K562 (cell line): Measurements from ENCODE around the gene DNAH17. TPM values are rescaled to one million over a fixed set of nuclear protein-coding genes. Genes with fewer than 3 reads are reported as not detected.
A peak's percentile ranks its signal among the peaks of the same experiment; 100 is the strongest.

Experiments used
- ATF1 ChIP-seq, 2 experiments: fragments of 450-650 bp in 1 of 2; IDR thresholded peaks; 2 replicates each; pipeline ENCODE4 v1.6.1; 2016; ENCODE audit warnings: missing compliant biosample characterization in 1 of 2, missing genetic modification characterization in 1 of 2
- ATF7 ChIP-seq: fragments of 450-650 bp; IDR thresholded peaks from 2 replicates; pipeline ENCODE4 v1.7.1; 2014; ENCODE audit warnings: mild to moderate bottlenecking, moderate library complexity
- CEBPG ChIP-seq, 3 experiments: fragments of 200-800 bp in 1 of 3; sonication (Bioruptor generic) in 1 of 3; sonication (generic) in 1 of 3; formaldehyde crosslinking in 1 of 3; IDR thresholded peaks in 2 of 3; conservative IDR thresholded peaks in 1 of 3; 2 replicates each; pipeline versions ENCODE4 v1.6.1 to v1.8.0; 2016 to 2022; ENCODE audit warnings: missing compliant biosample characterization in 2 of 3, missing genetic modification characterization in 2 of 3, mild to moderate bottlenecking in 1 of 3, missing genetic modification reagents in 1 of 3
- JUN ChIP-seq, 2 experiments: sonication (generic) in 1 of 2; formaldehyde crosslinking in 1 of 2; IDR thresholded peaks; 2 replicates each; pipeline versions ENCODE4 v1.6.1 to v1.8.0; 2012 to 2022; ENCODE audit warnings: borderline replicate concordance in 2 of 2, mild to moderate bottlenecking in 2 of 2, improper control_type of control experiment in 1 of 2, low read depth in 1 of 2, low read length in 1 of 2, missing genetic modification reagents in 1 of 2
- JUND ChIP-seq, 2 experiments: IDR thresholded peaks; 2 replicates in 1 of 2; 3 replicates in 1 of 2; pipeline ENCODE4 v1.6.1; 2011; ENCODE audit warnings: borderline replicate concordance in 2 of 2, low read depth in 2 of 2, low read length in 2 of 2, improper control_type of control experiment in 1 of 2, missing biosample characterization in 1 of 2, missing genetic modification characterization in 1 of 2, missing genetic modification reagents in 1 of 2
- KDM1A ChIP-seq, 2 experiments: fragments of 450-650 bp; IDR thresholded peaks; 2 replicates each; pipeline ENCODE4 v1.6.1; 2016; ENCODE audit warnings: mild to moderate bottlenecking in 2 of 2
- L3MBTL2 ChIP-seq: fragments of 450-650 bp; IDR thresholded peaks from 2 replicates; pipeline ENCODE4 v1.6.1; 2016; ENCODE audit warnings: mild to moderate bottlenecking, moderate library complexity
- MCM3 ChIP-seq: fragments of 450-650 bp; IDR thresholded peaks from 2 replicates; pipeline ENCODE4 v1.6.1; 2016
- NFIC ChIP-seq: fragments of 450-650 bp; IDR thresholded peaks from 2 replicates; pipeline ENCODE4 v1.6.1; 2017; ENCODE audit warnings: mild to moderate bottlenecking, inconsistent platforms
- POLR2H ChIP-seq: IDR thresholded peaks from 2 replicates; pipeline ENCODE4 v1.6.1; 2016; ENCODE audit warnings: missing genetic modification characterization, low read depth, mild to moderate bottlenecking, control low read depth, missing compliant biosample characterization, moderate library complexity
- POU5F1 ChIP-seq: fragments of 150-350 bp; IDR thresholded peaks from 2 replicates; pipeline ENCODE4 v1.6.1; 2014; ENCODE audit warnings: borderline replicate concordance, low read length, low read depth, mild to moderate bottlenecking; ENCODE audit not compliant: partially characterized antibody
- STAT5B ChIP-seq: fragments of 250-450 bp; sonication (Bioruptor Pico); IDR thresholded peaks from 2 replicates; pipeline ENCODE4 v1.8.0; 2021; ENCODE audit warnings: mild to moderate bottlenecking, inconsistent platforms
- TRIM24 ChIP-seq, 2 experiments: fragments of 450-650 bp; IDR thresholded peaks; 2 replicates each; pipeline ENCODE4 v1.6.1; 2016
- ZNF586 ChIP-seq: fragments of 450-650 bp; formaldehyde crosslinking; conservative IDR thresholded peaks from 2 replicates; pipeline ENCODE4 v1.4.0; 2020; ENCODE audit warnings: mild to moderate bottlenecking, moderate library complexity
- polyA plus RNA-seq, 8 experiments: library from polyadenylated mRNA; depleted of rRNA in 4 of 8; stranded (reverse) in 5 of 8; unstranded in 3 of 8; fragments of >200 nt; fragmentation: Nextera tagmentation in 2 of 8; fragmentation: Illumina TruSeq in 1 of 8; extraction: Ambion mirVana in 2 of 8; extraction: Trizol in 1 of 8; gene quantifications; 2 replicates each; pipeline versions ENCODE4 v1.2.1 to v1.2.3, GENCODE V29; 2011 to 2014; ENCODE audit warnings: inconsistent platforms in 1 of 8, missing spikeins in 1 of 8
- total RNA-seq, 7 experiments: library from RNA; depleted of rRNA in 6 of 7; stranded (reverse); fragments of >200 nt in 6 of 7; fragmentation: Illumina TruSeq in 2 of 7; extraction: Trizol in 2 of 7; gene quantifications; 2 replicates each; pipeline versions ENCODE4 v1.2.1 to v1.2.3, GENCODE V29; 2011 to 2021; ENCODE audit warnings: low replicate concordance in 1 of 7
- TF ChIP-seq, protein P1 (sequence below): fragments of 200-400 bp; formaldehyde crosslinking; IDR thresholded peaks from 2 replicates; pipeline ENCODE4 v1.6.1; 2017; ENCODE audit warnings: mild to moderate bottlenecking, low read depth, low read length, moderate library complexity
- TF ChIP-seq, protein P2 (sequence below): sonication (generic); formaldehyde crosslinking; IDR thresholded peaks from 2 replicates; pipeline ENCODE4 v1.8.0; 2023; ENCODE audit warnings: mild to moderate bottlenecking, missing genetic modification reagents
- TF ChIP-seq, protein P3 (sequence below): fragments of 450-650 bp; formaldehyde crosslinking; IDR thresholded peaks from 2 replicates; pipeline ENCODE4 v1.4.0; 2022; ENCODE audit warnings: missing genetic modification characterization
- TF ChIP-seq, protein P4 (sequence below), 2 experiments: fragments of 450-650 bp in 1 of 2; sonication (generic) in 1 of 2; formaldehyde crosslinking in 1 of 2; IDR thresholded peaks in 1 of 2; conservative IDR thresholded peaks in 1 of 2; 2 replicates each; pipeline versions ENCODE4 v1.6.1 to v1.8.1; 2016 to 2023; ENCODE audit warnings: mild to moderate bottlenecking in 2 of 2, moderate library complexity in 2 of 2, inconsistent platforms in 1 of 2, missing genetic modification reagents in 1 of 2

The DNAH17 gene
- total and polyA plus RNA-seq, 9 of the 15 experiments (the other 6 are each of a cell fraction or from before 2014, with no cell fraction given), result under 0.01 to 0.06 (median 0.03) TPM; not detected in 5

DNA sequence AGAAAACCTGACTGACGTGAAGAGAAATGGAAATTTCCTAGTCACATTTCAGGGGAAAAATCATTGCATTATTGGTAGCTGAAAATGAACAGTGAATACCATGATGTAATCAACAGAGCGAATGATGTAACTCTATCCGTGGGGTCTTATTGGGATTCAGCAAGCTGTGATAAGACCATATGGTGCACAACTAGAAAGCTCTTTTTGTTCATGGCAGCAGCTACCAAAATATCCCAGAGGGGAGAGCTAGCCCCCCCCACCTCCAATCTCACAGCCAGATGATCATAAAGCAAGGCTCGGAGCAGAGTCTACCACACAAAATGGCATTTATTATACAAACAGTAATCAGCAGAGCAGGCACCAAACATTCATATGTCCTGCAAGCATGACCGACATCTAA is 22.2 kb upstream of the DNAH17 start (continued):
- TF ChIP-seq ATF1 (CRISPR knock-in tag; IDR thresholded peaks at IDR 0.05), result no peak
- 0 out of 2 replicates have a peak, but pooled peaks have one; percentile 16 for TF ChIP-seq ATF1 (tag; IDR thresholded peaks at IDR 0.05)
- TF ChIP-seq TRIM24 (IDR thresholded peaks at IDR 0.05), result peak; percentile 40 to 63; a peak in 2 of 4 replicates
- TF ChIP-seq STAT5B (CRISPR knock-in tag), result no peak
- TF ChIP-seq ZNF586, result no peak
- TF ChIP-seq L3MBTL2, result 0 out of 2 replicates have a peak, but pooled peaks have one; percentile 13
- TF ChIP-seq, protein P1, sequence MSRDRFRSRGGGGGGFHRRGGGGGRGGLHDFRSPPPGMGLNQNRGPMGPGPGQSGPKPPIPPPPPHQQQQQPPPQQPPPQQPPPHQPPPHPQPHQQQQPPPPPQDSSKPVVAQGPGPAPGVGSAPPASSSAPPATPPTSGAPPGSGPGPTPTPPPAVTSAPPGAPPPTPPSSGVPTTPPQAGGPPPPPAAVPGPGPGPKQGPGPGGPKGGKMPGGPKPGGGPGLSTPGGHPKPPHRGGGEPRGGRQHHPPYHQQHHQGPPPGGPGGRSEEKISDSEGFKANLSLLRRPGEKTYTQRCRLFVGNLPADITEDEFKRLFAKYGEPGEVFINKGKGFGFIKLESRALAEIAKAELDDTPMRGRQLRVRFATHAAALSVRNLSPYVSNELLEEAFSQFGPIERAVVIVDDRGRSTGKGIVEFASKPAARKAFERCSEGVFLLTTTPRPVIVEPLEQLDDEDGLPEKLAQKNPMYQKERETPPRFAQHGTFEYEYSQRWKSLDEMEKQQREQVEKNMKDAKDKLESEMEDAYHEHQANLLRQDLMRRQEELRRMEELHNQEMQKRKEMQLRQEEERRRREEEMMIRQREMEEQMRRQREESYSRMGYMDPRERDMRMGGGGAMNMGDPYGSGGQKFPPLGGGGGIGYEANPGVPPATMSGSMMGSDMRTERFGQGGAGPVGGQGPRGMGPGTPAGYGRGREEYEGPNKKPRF, result no peak
- no peak for TF ChIP-seq POU5F1
- TF ChIP-seq ATF7, result peak; percentile 85; the same call in 1 of the 2 replicates
- TF ChIP-seq, protein P2, sequence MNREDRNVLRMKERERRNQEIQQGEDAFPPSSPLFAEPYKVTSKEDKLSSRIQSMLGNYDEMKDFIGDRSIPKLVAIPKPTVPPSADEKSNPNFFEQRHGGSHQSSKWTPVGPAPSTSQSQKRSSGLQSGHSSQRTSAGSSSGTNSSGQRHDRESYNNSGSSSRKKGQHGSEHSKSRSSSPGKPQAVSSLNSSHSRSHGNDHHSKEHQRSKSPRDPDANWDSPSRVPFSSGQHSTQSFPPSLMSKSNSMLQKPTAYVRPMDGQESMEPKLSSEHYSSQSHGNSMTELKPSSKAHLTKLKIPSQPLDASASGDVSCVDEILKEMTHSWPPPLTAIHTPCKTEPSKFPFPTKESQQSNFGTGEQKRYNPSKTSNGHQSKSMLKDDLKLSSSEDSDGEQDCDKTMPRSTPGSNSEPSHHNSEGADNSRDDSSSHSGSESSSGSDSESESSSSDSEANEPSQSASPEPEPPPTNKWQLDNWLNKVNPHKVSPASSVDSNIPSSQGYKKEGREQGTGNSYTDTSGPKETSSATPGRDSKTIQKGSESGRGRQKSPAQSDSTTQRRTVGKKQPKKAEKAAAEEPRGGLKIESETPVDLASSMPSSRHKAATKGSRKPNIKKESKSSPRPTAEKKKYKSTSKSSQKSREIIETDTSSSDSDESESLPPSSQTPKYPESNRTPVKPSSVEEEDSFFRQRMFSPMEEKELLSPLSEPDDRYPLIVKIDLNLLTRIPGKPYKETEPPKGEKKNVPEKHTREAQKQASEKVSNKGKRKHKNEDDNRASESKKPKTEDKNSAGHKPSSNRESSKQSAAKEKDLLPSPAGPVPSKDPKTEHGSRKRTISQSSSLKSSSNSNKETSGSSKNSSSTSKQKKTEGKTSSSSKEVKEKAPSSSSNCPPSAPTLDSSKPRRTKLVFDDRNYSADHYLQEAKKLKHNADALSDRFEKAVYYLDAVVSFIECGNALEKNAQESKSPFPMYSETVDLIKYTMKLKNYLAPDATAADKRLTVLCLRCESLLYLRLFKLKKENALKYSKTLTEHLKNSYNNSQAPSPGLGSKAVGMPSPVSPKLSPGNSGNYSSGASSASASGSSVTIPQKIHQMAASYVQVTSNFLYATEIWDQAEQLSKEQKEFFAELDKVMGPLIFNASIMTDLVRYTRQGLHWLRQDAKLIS (CRISPR knock-in tag), result no peak
- TF ChIP-seq MCM3, result no peak
- TF ChIP-seq, protein P3, sequence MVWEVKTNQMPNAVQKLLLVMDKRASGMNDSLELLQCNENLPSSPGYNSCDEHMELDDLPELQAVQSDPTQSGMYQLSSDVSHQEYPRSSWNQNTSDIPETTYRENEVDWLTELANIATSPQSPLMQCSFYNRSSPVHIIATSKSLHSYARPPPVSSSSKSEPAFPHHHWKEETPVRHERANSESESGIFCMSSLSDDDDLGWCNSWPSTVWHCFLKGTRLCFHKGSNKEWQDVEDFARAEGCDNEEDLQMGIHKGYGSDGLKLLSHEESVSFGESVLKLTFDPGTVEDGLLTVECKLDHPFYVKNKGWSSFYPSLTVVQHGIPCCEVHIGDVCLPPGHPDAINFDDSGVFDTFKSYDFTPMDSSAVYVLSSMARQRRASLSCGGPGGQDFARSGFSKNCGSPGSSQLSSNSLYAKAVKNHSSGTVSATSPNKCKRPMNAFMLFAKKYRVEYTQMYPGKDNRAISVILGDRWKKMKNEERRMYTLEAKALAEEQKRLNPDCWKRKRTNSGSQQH (CRISPR knock-in tag), result no peak
- no peak for TF ChIP-seq POLR2H (tag)
- TF ChIP-seq, protein P4, sequence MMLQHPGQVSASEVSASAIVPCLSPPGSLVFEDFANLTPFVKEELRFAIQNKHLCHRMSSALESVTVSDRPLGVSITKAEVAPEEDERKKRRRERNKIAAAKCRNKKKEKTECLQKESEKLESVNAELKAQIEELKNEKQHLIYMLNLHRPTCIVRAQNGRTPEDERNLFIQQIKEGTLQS (IDR thresholded peaks at IDR 0.05), result peak; percentile 92
- TF ChIP-seq, protein P4 (CRISPR knock-in tag; conservative IDR thresholded peaks at IDR 0.05), result no peak
- no peak for TF ChIP-seq KDM1A (IDR thresholded peaks at IDR 0.05)
- TF ChIP-seq JUN (IDR thresholded peaks at IDR 0.05; ENCODE audit: borderline replicate concordance, low read depth, low read length), result 0 out of 2 replicates have a peak, but pooled peaks have one; percentile 12
- no peak for TF ChIP-seq JUN (CRISPR knock-in tag; IDR thresholded peaks at IDR 0.05; ENCODE audit: borderline replicate concordance)
- TF ChIP-seq CEBPG (CRISPR knock-in tag; IDR thresholded peaks at IDR 0.05), result peak; percentile 70
- peak; percentile 86 to 96 for TF ChIP-seq CEBPG (tag; conservative IDR thresholded peaks at IDR 0.05 in 1 of 2, IDR thresholded peaks at IDR 0.05 in 1 of 2)
- TF ChIP-seq JUND (IDR thresholded peaks at IDR 0.05; ENCODE audit: borderline replicate concordance, low read depth, low read length), result peak; percentile 70
- no peak for TF ChIP-seq JUND (tag; IDR thresholded peaks at IDR 0.05; ENCODE audit: borderline replicate concordance, low read depth, low read length)
- no peak for TF ChIP-seq NFIC
